IMR-90 (cell line): Measurements from ENCODE around the gene CUBN. TPM values are rescaled to one million over a fixed set of nuclear protein-coding genes. Genes with fewer than 3 reads are reported as not detected.

ENCODE experiments used
- ATAC-seq: fragments of 200-7000 bp; cut with Tn5 transposase; 2 replicates; pipeline ENCODE4 v1.9.1; 2020; ENCODE audit warnings: low read depth, mild to moderate bottlenecking, moderate library complexity
- BruUV-seq: library from RNA; stranded (reverse); fragments of 400-500 nt; replicated peaks from 2 replicates; lab custom pipeline; 2021; lab: Mats Ljungman, UMichigan
- CTCF ChIA-PET: fragments of 300-600 bp; formaldehyde crosslinking; extraction: SDS; loops from one replicate; lab custom pipeline; 2021; ENCODE audit warnings: antibody characterized with exemption; lab: Yijun Ruan, JAX
- POLR2A ChIA-PET: fragments of 300-600 bp; sonication (Branson Sonifier 250); formaldehyde crosslinking; loops from one replicate; lab custom pipeline; 2022; ENCODE audit warnings: antibody characterized with exemption; ENCODE audit not compliant: unreplicated experiment; lab: Charles Lee
- DNase-seq: peaks from one replicate; pipeline ENCODE4 v3.0.0; 2013
- H2AFZ ChIP-seq: replicated peaks from 2 replicates; pipeline ENCODE3; 2013; ENCODE audit warnings: low read length, mild to moderate bottlenecking; ENCODE audit not compliant: poor library complexity
- H2AK5ac ChIP-seq: 2 replicates; pipeline ENCODE4 v1.6.1; 2013; ENCODE audit warnings: low read depth, low read length, inconsistent platforms
- H2AK9ac ChIP-seq: replicated peaks from 2 replicates; pipeline ENCODE3; 2013; ENCODE audit warnings: mild to moderate bottlenecking, low read depth, low read length, moderate library complexity; ENCODE audit not compliant: poor library complexity
- H2BK120ac ChIP-seq: 2 replicates; pipeline ENCODE4 v1.6.1; 2013; ENCODE audit warnings: low read depth, low read length, inconsistent platforms
- H2BK15ac ChIP-seq: 3 replicates; pipeline ENCODE4 v1.6.1; 2013; ENCODE audit warnings: low read depth, low read length, inconsistent platforms
- H2BK20ac ChIP-seq: 2 replicates; pipeline ENCODE4 v1.6.1; 2013; ENCODE audit warnings: low read depth, mild to moderate bottlenecking, inconsistent platforms, low read length, moderate library complexity
- H2BK5ac ChIP-seq: 2 replicates; pipeline ENCODE4 v1.6.1; 2013; ENCODE audit warnings: mild to moderate bottlenecking, low read depth, low read length, inconsistent platforms; ENCODE audit not compliant: poor library complexity, severe bottlenecking
- H3K14ac ChIP-seq: replicated peaks from 2 replicates; pipeline ENCODE4 v1.6.1; 2013; ENCODE audit warnings: low read depth, low read length, inconsistent platforms
- H3K18ac ChIP-seq: 2 replicates; pipeline ENCODE4 v1.6.1; 2013; ENCODE audit warnings: low read depth, low read length, control low read depth
- H3K23ac ChIP-seq: 2 replicates; pipeline ENCODE4 v1.6.1; 2013; ENCODE audit warnings: low read depth, low read length, inconsistent platforms
- H3K27ac ChIP-seq: 2 replicates; pipeline ENCODE4 v1.5.1; 2013; ENCODE audit warnings: mild to moderate bottlenecking, control low read depth, low read length; ENCODE audit not compliant: insufficient read depth
- H3K27me3 ChIP-seq: 2 replicates; pipeline ENCODE4 v1.6.1; 2013; ENCODE audit warnings: low read length; ENCODE audit not compliant: control insufficient read depth, insufficient read depth
- H3K36me3 ChIP-seq: 2 replicates; pipeline ENCODE4 v1.6.1; 2013; ENCODE audit warnings: low read length, mixed read lengths; ENCODE audit not compliant: control insufficient read depth, insufficient read depth
- H3K4ac ChIP-seq: 2 replicates; pipeline ENCODE4 v1.6.1; 2013; ENCODE audit warnings: low read depth, low read length, inconsistent platforms
- H3K4me1 ChIP-seq: 2 replicates; pipeline ENCODE4 v1.6.1; 2013; ENCODE audit warnings: low read length, mixed read lengths; ENCODE audit not compliant: control insufficient read depth, insufficient read depth
- H3K4me2 ChIP-seq: 2 replicates; pipeline ENCODE4 v1.6.1; 2013; ENCODE audit warnings: low read depth, mild to moderate bottlenecking, control low read depth, low read length, moderate library complexity
- H3K4me3 ChIP-seq: 2 replicates; pipeline ENCODE4 v1.5.1; 2013; ENCODE audit warnings: low read depth, mild to moderate bottlenecking, control low read depth, low read length, moderate library complexity; ENCODE audit not compliant: insufficient read depth
- H3K56ac ChIP-seq: 2 replicates; pipeline ENCODE4 v1.6.1; 2013; ENCODE audit warnings: low read length, inconsistent platforms; ENCODE audit not compliant: insufficient read depth; ENCODE audit errors: extremely low read depth
- H3K79me1 ChIP-seq, 2 experiments: 2 replicates each; pipeline ENCODE4 v1.6.1; 2013; ENCODE audit warnings: low read length in 2 of 2, inconsistent platforms in 1 of 2, low read depth in 1 of 2
- H3K9ac ChIP-seq: 2 replicates; pipeline ENCODE4 v1.6.1; 2013; ENCODE audit warnings: low read depth, low read length, control low read depth
- H3K9me1 ChIP-seq: 2 replicates; pipeline ENCODE4 v1.6.1; 2013; ENCODE audit warnings: low read length, inconsistent platforms; ENCODE audit not compliant: insufficient read depth
- H3K9me3 ChIP-seq: 2 replicates; pipeline ENCODE4 v1.6.1; 2013; ENCODE audit warnings: low read length; ENCODE audit not compliant: control insufficient read depth, insufficient read depth
- H4K20me1 ChIP-seq: 2 replicates; pipeline ENCODE4 v1.6.1; 2013; ENCODE audit warnings: low read length, inconsistent platforms; ENCODE audit not compliant: insufficient read depth
- H4K5ac ChIP-seq: 2 replicates; pipeline ENCODE4 v1.6.1; 2013; ENCODE audit warnings: mild to moderate bottlenecking, low read depth, low read length, control low read depth
- H4K8ac ChIP-seq, 2 experiments: 2 replicates each; pipeline ENCODE4 v1.6.1; 2013; ENCODE audit warnings: low read depth in 2 of 2, low read length in 2 of 2, control low read depth in 1 of 2, inconsistent platforms in 1 of 2
- H4K91ac ChIP-seq: 2 replicates; pipeline ENCODE4 v1.6.1; 2013; ENCODE audit warnings: low read depth, low read length, inconsistent platforms; ENCODE audit not compliant: insufficient read depth
- CHD1 ChIP-seq: IDR thresholded peaks from 2 replicates; pipeline ENCODE4 v1.6.1; 2012; ENCODE audit warnings: low read depth, low read length, improper control_type of control experiment
- ELK1 ChIP-seq: fragments of 150-350 bp; IDR thresholded peaks from 2 replicates; pipeline ENCODE4 v1.6.1; 2016; ENCODE audit warnings: low read depth, mild to moderate bottlenecking, low read length, moderate library complexity, borderline replicate concordance
- MXI1 ChIP-seq: IDR thresholded peaks from 2 replicates; pipeline ENCODE4 v1.6.1; 2012; ENCODE audit warnings: low read depth, mild to moderate bottlenecking, low read length, moderate library complexity, borderline replicate concordance
- USF2 ChIP-seq: fragments of 150-350 bp; IDR thresholded peaks from 2 replicates; pipeline ENCODE4 v1.6.1; 2017; ENCODE audit warnings: mild to moderate bottlenecking, antibody characterized with exemption, low read length, low read depth
- WGBS, 2 experiments: methylation state at CpG; one replicate each; pipeline versions ENCODE4 v1.1.5 to v1.1.7; 2013; ENCODE audit warnings: missing lambda C conversion rate in 2 of 2; ENCODE audit not compliant: insufficient read length in 1 of 2; ENCODE audit errors: extremely low coverage in 2 of 2; 5-methylcytosine and 5-hydroxymethylcytosine counted together
- dilution Hi-C: fragments of 300-500 bp; cut with HindIII; formaldehyde crosslinking; loops from one replicate; pipeline ENCODE4 v1.14.3; 2018; ENCODE audit warnings: low sequenced_read_pairs; ENCODE audit not compliant: unreplicated experiment
- in situ Hi-C: fragments of 300-500 bp; cut with MboI; formaldehyde crosslinking; loops from 3 replicates; pipeline ENCODE4 v1.14.3; 2019; ENCODE audit warnings: low sequenced_read_pairs, inconsistent platforms, mixed read lengths
- intact Hi-C: fragments of 100-400 bp; cut with micrococcal nuclease; formaldehyde crosslinking; loops from 2 replicates; pipeline ENCODE4 v1.10.0; 2022
- polyA plus RNA-seq, 3 experiments: library from polyadenylated mRNA; depleted of rRNA; stranded (reverse); fragments of >200 nt; gene quantifications; 2 replicates each; pipeline ENCODE4 v1.2.3, GENCODE V29; 2012; ENCODE audit warnings: low replicate concordance in 1 of 3
- total RNA-seq: library from RNA; depleted of rRNA; stranded (reverse); fragments of >200 nt; gene quantifications from 2 replicates; pipeline ENCODE4 v1.2.3, GENCODE V29; 2012

CUBN gene
- total and polyA plus RNA-seq, 2 of the 4 experiments (the other 2 are of a cell fraction): 0.19 to 0.54 TPM

GRCh38 chr10:17120694-17121093, 8.9 kb downstream of the CUBN start:
- in situ Hi-C loops (no loop called here), intact Hi-C loops (loop anchor here (5.0 kb wide), 1 partner anchor 263 kb away; no protein-coding TSS in a partner anchor), dilution Hi-C loops (no loop called here)
- Histone ChIP-seq H3K27ac (no peak overlapping the region), H2BK15ac (no peak overlapping the region), H3K9ac (no peak overlapping the region), H3K79me1 (0 out of 4 replicates have a peak, but pooled peaks cover 0 to 2% of the 10 kb centered on the region in 2 experiments), H3K36me3 (no peaks in the 10 kb centered on the region), H4K5ac (no peak overlapping the region), H2AK5ac (no peak overlapping the region), H4K8ac (no peak overlapping the region), H3K23ac (no peak overlapping the region), H3K4me1 (peaks cover 8% of the 10 kb centered on the region), H4K91ac (no peak overlapping the region), H3K4ac (no peak overlapping the region), H4K20me1 (no peaks in the 10 kb centered on the region; the same call in 1 of the 2 replicates), H3K56ac (no peak overlapping the region), H3K18ac (no peak overlapping the region), H2AFZ (no peak overlapping the region), H3K4me2 (no peak overlapping the region), H3K9me1 (peaks cover 8% of the 10 kb centered on the region; the same call in 1 of the 2 replicates), H3K9me3 (no peaks in the 10 kb centered on the region), H3K4me3 (no peak overlapping the region), H3K14ac (peak overlapping the region; percentile 50; the same call in 1 of the 2 replicates), H3K27me3 (no peaks in the 10 kb centered on the region), H2AK9ac (no peak overlapping the region), H2BK120ac (no peak overlapping the region), H2BK5ac (no peak overlapping the region), H2BK20ac (no peak overlapping the region)
- WGBS, 2 experiments: no CpG with 5 or more reads among the region's 3 CpGs
- ChIA-PET CTCF (interaction anchor here (0.7 kb wide), 1 partner anchor 107 kb away, joined by 3 read pairs; no protein-coding TSS in a partner anchor), POLR2A (no interaction called here)
- DNase-seq (no peak), ATAC-seq (no peak)
- BruUV-seq: no TSS peak
- no peak for TF ChIP-seq MXI1
- TF ChIP-seq USF2: no peak
- no peak for TF ChIP-seq CHD1
- TF ChIP-seq ELK1: no peak
